HepG2 (cell line): Measurements from ENCODE around the gene PTPRC. TPM values are rescaled to one million over a fixed set of nuclear protein-coding genes. Genes with fewer than 3 reads are reported as not detected.

ENCODE experiments used
- ATAC-seq: fragments of 200-7000 bp; cut with Tn5 transposase; 3 replicates; pipeline ENCODE4 v1.9.1; 2020; ENCODE audit warnings: mild to moderate bottlenecking, moderate library complexity
- BruUV-seq: library from RNA; stranded (reverse); fragments of 400-500 nt; replicated peaks from 2 replicates; lab custom pipeline; 2021; lab: Mats Ljungman, UMichigan
- CTCF ChIA-PET: fragments of 300-600 bp; formaldehyde crosslinking; extraction: SDS; loops from one replicate; lab custom pipeline; 2021; ENCODE audit warnings: low total read pairs, inconsistent platforms, low intra/inter-chr PET ratio; lab: Yijun Ruan, JAX
- POLR2A ChIA-PET: fragments of 350-600 bp; sonication (Branson Sonifier 250); formaldehyde crosslinking; loops from one replicate; lab custom pipeline; 2020; ENCODE audit warnings: antibody characterized with exemption, inconsistent platforms; lab: Yijun Ruan, JAX
- DNase-seq: peaks from one replicate; pipeline ENCODE4 v3.0.0-alpha.2; 2015; ENCODE audit warnings: low spot score
- FAIRE-seq: peaks from 3 replicates; lab custom pipeline; 2011; peaks lifted over from hg19 to GRCh38; lab: Jason Lieb, UNC
- H2AFZ ChIP-seq: one replicate; pipeline ENCODE4 v1.6.1; 2011; ENCODE audit warnings: low read length, inconsistent platforms
- H3K27ac ChIP-seq: fragments of 300-600 bp; 3 replicates; pipeline ENCODE4 v1.8.0; 2011; ENCODE audit warnings: mixed run types, mild to moderate bottlenecking, mixed read lengths, low read length, inconsistent platforms; ENCODE audit not compliant: insufficient read depth; ENCODE audit errors: extremely low read length
- H3K27me3 ChIP-seq, 2 experiments: fragments of 200-600 bp in 1 of 2; 2 replicates in 1 of 2; 3 replicates in 1 of 2; pipeline versions ENCODE4 v1.6.0 to v1.8.0; 2011; ENCODE audit warnings: low read length in 2 of 2, mild to moderate bottlenecking in 2 of 2, moderate library complexity in 2 of 2, inconsistent platforms in 1 of 2; ENCODE audit not compliant: insufficient read depth in 2 of 2, control insufficient read depth in 1 of 2
- H3K36me3 ChIP-seq, 2 experiments: fragments of 200-600 bp in 1 of 2; replicated peaks in 1 of 2; 2 replicates in 1 of 2; 3 replicates in 1 of 2; pipeline versions ENCODE4 v1.5.1 to v1.8.0; 2011; ENCODE audit warnings: low read length in 2 of 2, inconsistent platforms in 1 of 2; ENCODE audit not compliant: insufficient read depth in 2 of 2, control insufficient read depth in 1 of 2
- H3K4me1 ChIP-seq: 2 replicates; pipeline ENCODE4 v1.5.1; 2012; ENCODE audit warnings: low read length, inconsistent platforms; ENCODE audit not compliant: insufficient read depth
- H3K4me2 ChIP-seq: 2 replicates; pipeline ENCODE4 v1.6.0; 2011; ENCODE audit warnings: low read depth, low read length, inconsistent platforms
- H3K4me3 ChIP-seq, 3 experiments: fragments of 200-600 bp in 1 of 3; sonication (generic), shearing (Covaris generic) in 1 of 3; replicated peaks in 1 of 3; 2 replicates each; pipeline ENCODE4 v1.5.1; 2011 to 2016; ENCODE audit warnings: low read length in 3 of 3, inconsistent platforms in 2 of 3, low read depth in 2 of 3, mild to moderate bottlenecking in 2 of 3, control low read depth in 1 of 3, mixed read lengths in 1 of 3; ENCODE audit not compliant: insufficient read depth in 1 of 3
- H3K79me2 ChIP-seq: one replicate; pipeline ENCODE4 v1.6.1; 2011; ENCODE audit warnings: low read length, inconsistent platforms; ENCODE audit not compliant: insufficient read depth
- H3K9ac ChIP-seq: 2 replicates; pipeline ENCODE4 v1.6.0; 2011; ENCODE audit warnings: mild to moderate bottlenecking, low read depth, low read length, inconsistent platforms; ENCODE audit not compliant: insufficient read depth
- H3K9me3 ChIP-seq: 2 replicates; pipeline ENCODE4 v1.5.1; 2012; ENCODE audit warnings: mild to moderate bottlenecking, low read length
- H4K20me1 ChIP-seq: 2 replicates; pipeline ENCODE4 v1.6.0; 2011; ENCODE audit warnings: inconsistent platforms, mild to moderate bottlenecking, low read length, moderate library complexity; ENCODE audit not compliant: insufficient read depth
- CAMTA2 ChIP-seq: sonication (generic); formaldehyde crosslinking; IDR thresholded peaks from 2 replicates; pipeline ENCODE4 v1.4.0; 2020; ENCODE audit warnings: mild to moderate bottlenecking, missing genetic modification reagents, borderline replicate concordance
- CEBPZ ChIP-seq: IDR thresholded peaks from 2 replicates; pipeline ENCODE4 v1.6.1; 2012; ENCODE audit warnings: low read length, improper control_type of control experiment
- NFE2L2 ChIP-seq: fragments of 150-350 bp; IDR thresholded peaks from 2 replicates; pipeline ENCODE4 v1.6.1; 2014; ENCODE audit warnings: low read length
- PITX1 ChIP-seq: sonication (generic); formaldehyde crosslinking; IDR thresholded peaks from 2 replicates; pipeline ENCODE4 v1.5.1; 2020; ENCODE audit warnings: mild to moderate bottlenecking, missing genetic modification reagents
- RXRA ChIP-seq: sonication (generic); formaldehyde crosslinking; IDR thresholded peaks from 2 replicates; pipeline ENCODE4 v1.5.1; 2020; ENCODE audit warnings: missing genetic modification reagents
- ZNF557 ChIP-seq: sonication (generic); formaldehyde crosslinking; IDR thresholded peaks from 2 replicates; pipeline ENCODE4 v1.4.0; 2020; ENCODE audit warnings: missing genetic modification reagents
- WGBS: methylation state at CpG from one replicate; pipeline ENCODE4 v1.1.6; 2017; ENCODE audit warnings: low lambda C conversion rate; 5-methylcytosine and 5-hydroxymethylcytosine counted together
- in situ Hi-C: cut with HindIII; loops from 2 replicates; pipeline ENCODE4 v1.10.0; 2017; ENCODE audit warnings: low pct_unique_long_range_greater_than_20kb; ENCODE audit not compliant: extremely low pct_ligation_motif_present
- intact Hi-C: fragments of 100-400 bp; cut with micrococcal nuclease; formaldehyde crosslinking; loops from one replicate; pipeline ENCODE4 v1.10.0; 2022; ENCODE audit not compliant: unreplicated experiment
- polyA plus RNA-seq, 8 experiments: library from polyadenylated mRNA; depleted of rRNA in 3 of 8; stranded (reverse) in 7 of 8; unstranded in 1 of 8; fragments of >200 nt; fragmentation: Illumina TruSeq in 4 of 8; extraction: Trizol in 4 of 8; gene quantifications; 2 replicates each; pipeline versions ENCODE4 v1.2.1 to v1.2.3, GENCODE V29; 2011 to 2016; ENCODE audit warnings: low read depth in 4 of 8, missing spikeins in 1 of 8, mixed read lengths in 1 of 8; ENCODE audit not compliant: insufficient read depth in 1 of 8
- total RNA-seq, 5 experiments: library from RNA; depleted of rRNA; stranded (reverse); fragments of >200 nt; fragmentation: Illumina TruSeq; extraction: Trizol; gene quantifications; 2 replicates each; pipeline ENCODE4 v1.2.3, GENCODE V29; 2016; ENCODE audit warnings: low read depth in 1 of 5

The PTPRC gene
- total and polyA plus RNA-seq, 2 of the 13 experiments (the other 11 are each of a cell fraction or from before 2014, with no cell fraction given): not detected

GRCh38 chr1:198701766-198702539 is 63.1 kb downstream of the PTPRC start:
- FAIRE-seq: no peak

More at GRCh38 chr1:198701766-198702539, 63.1 kb downstream of the PTPRC start:
- CTCF ChIA-PET: no interaction called here
- DNase-seq: no peak
- TF ChIP-seq PITX1 (CRISPR knock-in tag): no peak
- no peak for TF ChIP-seq CEBPZ
- no peak for TF ChIP-seq ZNF557 (CRISPR knock-in tag)
- no peak for TF ChIP-seq CAMTA2 (CRISPR knock-in tag)
- TF ChIP-seq NFE2L2: no peak
- no peak for TF ChIP-seq RXRA (CRISPR knock-in tag)
- TF ChIP-seq, all 625 proteins: peak for 0
- Histone ChIP-seq H3K79me2 (no peaks in the 10 kb centered on the region), H3K36me3 (no peaks in the 10 kb centered on the region), H3K4me1 (no peaks in the 10 kb centered on the region), H4K20me1 (no peaks in the 10 kb centered on the region), H3K9me3 (no peaks in the 10 kb centered on the region), H3K27me3 (no peaks in the 10 kb centered on the region), H3K9ac (no peak overlapping the region), H3K4me3 (no peak overlapping the region), H3K4me2 (no peak overlapping the region), H3K27ac (no peak overlapping the region), H2AFZ (no peak overlapping the region)
- intact Hi-C loops (no loop called here), in situ Hi-C loops (no loop called here)
- no peak for ATAC-seq
- POLR2A ChIA-PET: no interaction called here
- no TSS peak for BruUV-seq
- 3% methylated on average over 4 of the region's 4 CpGs for WGBS
